ENCODE results near the gene CLDND2. TPM values are rescaled to one million over a fixed set of nuclear protein-coding genes. Genes with fewer than 3 reads are reported as not detected.

The CLDND2 gene
- total RNA-seq, 1 donor from 2014 or later: not detected

- Mint-ChIP-seq H3K27me3 (ENCODE audit: insufficient read depth, low read depth) (peaks cover 7% of the 10 kb centered on the region), H3K27ac (no peak overlapping the region), H3K9me3 (peaks cover 6% of the 10 kb centered on the region), H3K4me3 (no peak overlapping the region), H3K36me3 (peaks cover 4% of the 10 kb centered on the region), H3K4me1 (peaks cover 27% of the 10 kb centered on the region)
- Histone ChIP-seq H3K27ac (no peak overlapping the region), H2AFZ (replicated peaks) (no peak overlapping the region), H3K27me3 (peaks cover under 1% of the 10 kb centered on the region), H3K9ac (no peak overlapping the region), H3K4me2 (no peak overlapping the region), H3K4me1 (peaks cover 4% of the 10 kb centered on the region), H3K36me3 (no peaks in the 10 kb centered on the region), H3K4me3 (no peak overlapping the region), H3K79me2 (ENCODE audit: low read depth) (no peaks in the 10 kb centered on the region), H4K20me1 (ENCODE audit: low read depth) (peaks cover 15% of the 10 kb centered on the region), H3K9me3 (ENCODE audit: low read depth) (no peaks in the 10 kb centered on the region), H3F3A (ENCODE audit: low read depth) (peaks cover 3% of the 10 kb centered on the region)
- TF ChIP-seq EZH2phosphoT487 (IDR thresholded peaks at IDR 0.05) (no peak), CTCF (IDR thresholded peaks at IDR 0.05) (no peak), EZH2 (IDR thresholded peaks at IDR 0.05) (no peak)
- no peak for DNase-seq (ENCODE audit: low spot score)
These were observed 51.4 kb downstream of the CLDND2 start for GRCh38 chr19:51317376-51317775.

Other genes with a start within 250 kb of the CLDND2 start
- gene SIGLEC9, start 244.1 kb downstream of the CLDND2 start, total RNA-seq (ENCODE audit: low replicate concordance): not detected in 2 replicates
- gene SIGLEC7, start 226.7 kb downstream of the CLDND2 start, total RNA-seq (ENCODE audit: low replicate concordance): not detected in 2 replicates
- not detected in 2 replicates for gene CD33, start 143.9 kb downstream of the CLDND2 start, total RNA-seq (ENCODE audit: low replicate concordance)
- not detected in 2 replicates for gene SIGLECL1, start 117.9 kb downstream of the CLDND2 start, total RNA-seq (ENCODE audit: low replicate concordance)
- gene IGLON5, start 57.4 kb downstream of the CLDND2 start, total RNA-seq (ENCODE audit: low replicate concordance): 5.4 and 15.8 TPM in 2 replicates
- 2.7 and 6.0 TPM in 2 replicates for gene VSIG10L, start 26.9 kb downstream of the CLDND2 start, total RNA-seq (ENCODE audit: low replicate concordance)
- 27.0 and 38.9 TPM in 2 replicates for gene ETFB, start 2.6 kb downstream of the CLDND2 start, total RNA-seq (ENCODE audit: low replicate concordance)
- gene NKG7, start 3.7 kb upstream of the CLDND2 start, total RNA-seq (ENCODE audit: low replicate concordance): not detected in 2 replicates
- gene LIM2, start 19.0 kb upstream of the CLDND2 start, total RNA-seq (ENCODE audit: low replicate concordance): 0.26 and 3.2 TPM in 2 replicates
- gene C19orf84, start 21.6 kb upstream of the CLDND2 start, total RNA-seq (ENCODE audit: low replicate concordance): 0.37 TPM in 1 of 2 replicates, not detected in the other
- not detected in 2 replicates for gene SIGLEC10, start 48.6 kb upstream of the CLDND2 start, total RNA-seq (ENCODE audit: low replicate concordance)
- not detected in 2 replicates for gene SIGLEC8, start 89.5 kb upstream of the CLDND2 start, total RNA-seq (ENCODE audit: low replicate concordance)
- not detected in 2 replicates for gene CEACAM18, start 109.5 kb upstream of the CLDND2 start, total RNA-seq (ENCODE audit: low replicate concordance)
- gene SIGLEC12, start 132.8 kb upstream of the CLDND2 start, total RNA-seq (ENCODE audit: low replicate concordance): not detected in 2 replicates
- not detected in 2 replicates for gene SIGLEC6, start 162.7 kb upstream of the CLDND2 start, total RNA-seq (ENCODE audit: low replicate concordance)
- 5.0 and 8.1 TPM in 2 replicates for gene ZNF175, start 202.3 kb upstream of the CLDND2 start, total RNA-seq (ENCODE audit: low replicate concordance)

Measured in neural progenitor cell (in vitro differentiated cells).